ENCODE data around the gene VWA3B. TPM values are rescaled to one million over a fixed set of nuclear protein-coding genes. Genes with fewer than 3 reads are reported as not detected.

Gene VWA3B
- total and polyA plus RNA-seq, 2 donors (not counting 3 experiments of a cell fraction or from before 2014, with no cell fraction given): not detected

- intact Hi-C loops (cut with micrococcal nuclease): no loop called here
- ChIA-PET POLR2A (no interaction called here), CTCF (no interaction called here)
- no peak overlapping the region for H3K9ac ChIP-seq (replicated peaks; ENCODE audit: extremely low read depth, insufficient read depth, low read length)
- dilution Hi-C loops (cut with MboI; ENCODE audit: extremely low pct_ligation_motif_present, low sequenced_read_pairs): no loop called here
- no peaks in the 10 kb centered on the region for H3K79me2 ChIP-seq (ENCODE audit: control insufficient read depth, insufficient read depth, low read length)
- no peak overlapping the region for H3K27ac ChIP-seq (ENCODE audit: insufficient read depth, low read depth, low read length)
- H4K20me1 ChIP-seq (replicated peaks; ENCODE audit: control insufficient read depth, extremely low read depth, insufficient read depth, low read length): no peaks in the 10 kb centered on the region
- H3K36me3 ChIP-seq (ENCODE audit: control insufficient read depth in 2 of 2, extremely low read depth in 1 of 2, insufficient read depth in 2 of 2, low read length in 2 of 2): no peaks in the 10 kb centered on the region
- TF ChIP-seq EZH2 (IDR thresholded peaks at IDR 0.05; ENCODE audit: borderline replicate concordance, low read depth, low read length, severe bottlenecking) (no peak), GATA2 (IDR thresholded peaks at IDR 0.05; ENCODE audit: insufficient read depth, insufficient read length, low read depth, low read length) (no peak), FOS (IDR thresholded peaks at IDR 0.05; ENCODE audit: borderline replicate concordance, insufficient read depth, low read length) (no peak)
- BruUV-seq (replicated peaks): no TSS peak
- H3K27me3 ChIP-seq (ENCODE audit: control insufficient read depth in 2 of 2, insufficient read depth in 2 of 2, low read length in 2 of 2): peaks cover 0 to 2% of the 10 kb centered on the region in 2 experiments
- no peak for FAIRE-seq
- H3K4me1 ChIP-seq (ENCODE audit: control insufficient read depth, extremely low read depth, insufficient read depth, low read length): no peaks in the 10 kb centered on the region
- no peak overlapping the region for H2AFZ ChIP-seq (ENCODE audit: low read depth, low read length)
- no peak overlapping the region for H3K4me3 ChIP-seq (replicated peaks in 1 of 3; ENCODE audit: insufficient read depth in 1 of 3, low read depth in 1 of 3, low read length in 3 of 3)
- H3K9me1 ChIP-seq (replicated peaks; ENCODE audit: control insufficient read depth, extremely low read depth, insufficient read depth, low read length): no peaks in the 10 kb centered on the region
- no peak for DNase-seq (ENCODE audit: low read depth, low spot score)
- no peak overlapping the region for H3K4me2 ChIP-seq (ENCODE audit: insufficient read depth, low read length)
- no peaks in the 10 kb centered on the region for H3K9me3 ChIP-seq (replicated peaks; ENCODE audit: control insufficient read depth, insufficient read depth, low read length)
Measured at GRCh38 chr2:98078701-98079100, 8.3 kb upstream of the VWA3B start.

DNA sequence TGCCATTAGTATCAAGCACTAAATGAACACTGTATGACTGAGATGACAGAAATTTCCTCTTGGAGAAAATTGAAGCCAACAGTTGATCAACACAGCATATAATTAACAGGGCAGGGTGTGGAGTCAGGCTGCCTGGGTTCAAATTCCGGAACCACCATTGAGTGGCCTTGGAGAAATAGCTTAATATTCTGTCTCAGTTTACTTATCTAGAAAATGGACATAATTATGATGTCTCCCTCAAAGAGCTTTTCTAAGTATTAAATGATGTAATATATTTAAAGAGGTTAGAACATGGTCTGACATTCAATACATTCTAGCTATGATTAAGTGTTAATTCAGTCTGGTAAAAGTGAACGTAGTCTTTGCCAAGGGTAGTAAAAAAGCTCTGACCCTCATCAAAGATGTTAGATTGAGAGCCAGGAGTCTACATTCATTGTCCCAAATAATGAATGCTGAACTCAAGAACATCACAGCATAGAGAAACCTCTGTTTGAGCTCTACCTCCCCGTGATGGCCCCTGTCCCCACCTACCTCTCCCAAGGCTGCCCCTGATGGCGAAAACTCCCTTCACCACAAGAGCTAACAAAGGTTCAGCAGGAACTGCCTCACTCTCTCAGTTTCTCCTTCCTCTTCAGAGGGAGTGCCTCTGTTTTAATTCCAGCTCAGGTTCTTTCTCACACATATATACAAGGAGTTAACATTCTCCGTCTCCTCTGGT lies 2.7 kb upstream of the VWA3B start:
- dilution Hi-C loops (cut with MboI; ENCODE audit: extremely low pct_ligation_motif_present, low sequenced_read_pairs): no loop called here
- TF ChIP-seq POLR2A (IDR thresholded peaks at IDR 0.05; ENCODE audit: low read depth, low read length) (no peak), POLR2AphosphoS5 (IDR thresholded peaks at IDR 0.05; ENCODE audit: insufficient read depth, low read depth, low read length) (no peak), CTCF (IDR thresholded peaks at IDR 0.05; ENCODE audit: extremely low read depth in 1 of 2, insufficient read depth in 1 of 2, low read depth in 1 of 2, low read length in 2 of 2) (no peak), GATA2 (IDR thresholded peaks at IDR 0.05; ENCODE audit: insufficient read depth, insufficient read length, low read depth, low read length) (no peak), EZH2 (IDR thresholded peaks at IDR 0.05; ENCODE audit: borderline replicate concordance, low read depth, low read length, severe bottlenecking) (no peak), JUN (IDR thresholded peaks at IDR 0.05; ENCODE audit: borderline replicate concordance, insufficient read depth, insufficient read length, low read depth) (no peak), MYC (IDR thresholded peaks at IDR 0.05; ENCODE audit: low read depth, low read length) (no peak), FOS (IDR thresholded peaks at IDR 0.05; ENCODE audit: borderline replicate concordance, insufficient read depth, low read length) (no peak), MAX (IDR thresholded peaks at IDR 0.05; ENCODE audit: insufficient read depth, insufficient read length) (no peak)
- H3K9me3 ChIP-seq (replicated peaks; ENCODE audit: control insufficient read depth, insufficient read depth, low read length): no peaks in the 10 kb centered on the region
- intact Hi-C loops (cut with micrococcal nuclease): no loop called here
- CTCF ChIA-PET: interaction anchor here (0.8 to 1.2 kb wide), 2 partner anchors 18 to 184 kb away, joined by 3 read pairs; no protein-coding TSS in a partner anchor
- BruUV-seq (replicated peaks): no TSS peak
- no peak overlapping the region for H2AFZ ChIP-seq (ENCODE audit: low read depth, low read length)
- H3K4me1 ChIP-seq (ENCODE audit: control insufficient read depth, extremely low read depth, insufficient read depth, low read length): peaks cover 9% of the 10 kb centered on the region
- POLR2A ChIA-PET: no interaction called here
- FAIRE-seq (no peak), DNase-seq (ENCODE audit: low read depth, low spot score) (no peak)
- H3K27ac ChIP-seq (ENCODE audit: insufficient read depth, low read depth, low read length): no peak overlapping the region
- H3K9me1 ChIP-seq (replicated peaks; ENCODE audit: control insufficient read depth, extremely low read depth, insufficient read depth, low read length): no peaks in the 10 kb centered on the region
- H4K20me1 ChIP-seq (replicated peaks; ENCODE audit: control insufficient read depth, extremely low read depth, insufficient read depth, low read length): no peaks in the 10 kb centered on the region
- no peak overlapping the region for H3K9ac ChIP-seq (replicated peaks; ENCODE audit: extremely low read depth, insufficient read depth, low read length)
- no peak overlapping the region for H3K4me2 ChIP-seq (ENCODE audit: insufficient read depth, low read length)
- H3K36me3 ChIP-seq (ENCODE audit: control insufficient read depth in 2 of 2, extremely low read depth in 1 of 2, insufficient read depth in 2 of 2, low read length in 2 of 2): no peaks in the 10 kb centered on the region
- peaks cover 19 to 41% of the 10 kb centered on the region in 2 experiments for H3K27me3 ChIP-seq (ENCODE audit: control insufficient read depth in 2 of 2, insufficient read depth in 2 of 2, low read length in 2 of 2)
- H3K79me2 ChIP-seq (ENCODE audit: control insufficient read depth, insufficient read depth, low read length): no peaks in the 10 kb centered on the region
- H3K4me3 ChIP-seq (replicated peaks in 1 of 3; ENCODE audit: insufficient read depth in 1 of 3, low read depth in 1 of 3, low read length in 3 of 3): no peak overlapping the region

All from endothelial cell of umbilical vein (primary cell).